GF-D8 (cell line): ENCODE results near the gene ZNF45.
"Not testable (repeated sequence)": the region's sequence is repeated elsewhere in the genome, so short reads cannot be mapped to it uniquely, and the experiment has no call there.

Experiments used
- DNase-seq: peaks from one replicate; lab custom pipeline; 2025; lab: John Stamatoyannopoulos, UW

ZNF45 gene

GRCh38 chr19:43913383-43913782 is 21.7 kb downstream of the ZNF45 start:
- DNase-seq, result no peak

- DNase-seq, result no peak
Observed at GRCh38 chr19:43910884-43911283, 24.2 kb downstream of the ZNF45 start.

GRCh38 chr19:43908659-43909058 is 26.4 kb downstream of the ZNF45 start:
- no peak for DNase-seq

GRCh38 chr19:43906774-43907173 is 28.3 kb downstream of the ZNF45 start:
- DNase-seq, result no peak

- DNase-seq, result no peak
Observed at GRCh38 chr19:43905897-43906296, 29.2 kb downstream of the ZNF45 start.

GRCh38 chr19:43902399-43902798 is 32.7 kb downstream of the ZNF45 start:
- no peak for DNase-seq

- peak; percentile 25 for DNase-seq
Observed at GRCh38 chr19:43901395-43902390, 33.4 kb downstream of the ZNF45 start.

GRCh38 chr19:43895727-43896308 is 39.3 kb downstream of the ZNF45 start:
- DNase-seq, result no peak

- no peak for DNase-seq
Observed at GRCh38 chr19:43883864-43884263, 51.2 kb downstream of the ZNF45 start, which contains the start of gene ZNF404. Gene ZNF404 (minus strand): TSS chr19:43883964.

- DNase-seq, result no peak
Observed at GRCh38 chr19:43880483-43880882, 54.6 kb downstream of the ZNF45 start.

- no peak for DNase-seq
Observed at GRCh38 chr19:43872547-43873336, 62.3 kb downstream of the ZNF45 start.

- DNase-seq, result not testable (repeated sequence)
Observed at GRCh38 chr19:43866923-43867322, 68.2 kb downstream of the ZNF45 start.
